Hematopoietic multipotent progenitor cell treated with erythropoietin and hydrocortisone succinate and interleukin-3 and kit ligand, for 8 days (in vitro differentiated cells): ENCODE data around the gene HMG20B.
"Not testable (repeated sequence)": the region's sequence is repeated elsewhere in the genome, so short reads cannot be mapped to it uniquely, and the experiment has no call there.

ENCODE experiments used
- DNase-seq: peaks from one replicate; pipeline ENCODE4 v3.0.0-alpha.2; 2015

HMG20B gene

GRCh38 chr19:3556978-3557460, 15.7 kb upstream of the HMG20B start:
- DNase-seq = no peak

GRCh38 chr19:3557461-3558248, 15.1 kb upstream of the HMG20B start, which contains the start of gene MFSD12:
MFSD12 (minus strand) TSS chr19:3557586; CDS start chr19:3557403, 183 bp downstream.
- peak; percentile 93 for DNase-seq

- DNase-seq = no peak
Measured at GRCh38 chr19:3563709-3564524, 8.8 kb upstream of the HMG20B start.

- DNase-seq = no peak
Measured at GRCh38 chr19:3565139-3565538, 7.6 kb upstream of the HMG20B start.

GRCh38 chr19:3570042-3570441, 2.7 kb upstream of the HMG20B start:
- DNase-seq = not testable (repeated sequence)

- no peak for DNase-seq
Measured at GRCh38 chr19:3570606-3571011, 2.1 kb upstream of the HMG20B start.

GRCh38 chr19:3572132-3572854, 451 bp upstream of the HMG20B start:
- DNase-seq = peak; percentile 99

- no peak for DNase-seq
Measured at GRCh38 chr19:3573162-3573857, 566 bp downstream of the HMG20B start.

GRCh38 chr19:3573858-3574637, 1.3 kb downstream of the HMG20B start:
- DNase-seq = peak; percentile 97

- peak; percentile 48 for DNase-seq
Measured at GRCh38 chr19:3575260-3575741, 2.6 kb downstream of the HMG20B start.

GRCh38 chr19:3575949-3576673, 3.4 kb downstream of the HMG20B start:
- no peak for DNase-seq

GRCh38 chr19:3576696-3577443, 4.1 kb downstream of the HMG20B start:
- DNase-seq = peak; percentile 55

- no peak for DNase-seq
Measured at GRCh38 chr19:3577723-3578344, 5.1 kb downstream of the HMG20B start.

- DNase-seq = no peak
Measured at GRCh38 chr19:3578390-3578789, 5.6 kb downstream of the HMG20B start.

GRCh38 chr19:3580156-3580934, 7.6 kb downstream of the HMG20B start:
- DNase-seq = no peak

- not testable (repeated sequence) for DNase-seq
Measured at GRCh38 chr19:3581792-3582191, 9.0 kb downstream of the HMG20B start.

- DNase-seq = not testable (repeated sequence)
Measured at GRCh38 chr19:3584036-3584802, 11.5 kb downstream of the HMG20B start.
